HL-60/S4 treated with phorbol 12-myristate 13-acetate at 8.2 ng/mL for 4 days and 3 days (cell line): Measurements from ENCODE around the gene ROR1.
"Not testable (repeated sequence)": the region's sequence is repeated elsewhere in the genome, so short reads cannot be mapped to it uniquely, and the experiment has no call there.

Experiments
- in situ Hi-C: fragments of 300-500 bp; cut with MboI; formaldehyde crosslinking; loops from 2 replicates; pipeline ENCODE4 v1.15.0; 2022; ENCODE audit warnings: low sequenced_read_pairs

ROR1 gene

GRCh38 chr1:63758791-63759190 is 15.0 kb upstream of the ROR1 start:
- in situ Hi-C loops = no loop called here

GRCh38 chr1:63759778-63760177 is 14.0 kb upstream of the ROR1 start:
- in situ Hi-C loops = no loop called here

- in situ Hi-C loops = no loop called here
These were observed 3.4 kb upstream of the ROR1 start for GRCh38 chr1:63770381-63770780.

- in situ Hi-C loops = no loop called here
These were observed 1.6 kb upstream of the ROR1 start for GRCh38 chr1:63772201-63772600.

GRCh38 chr1:63772876-63773275 is 941 bp upstream of the ROR1 start:
- in situ Hi-C loops = no loop called here

- in situ Hi-C loops = no loop called here
These were observed 362 bp upstream of the ROR1 start for GRCh38 chr1:63773496-63773814.

- in situ Hi-C loops = no loop called here
These were observed 1.0 kb downstream of the ROR1 start for GRCh38 chr1:63774617-63775417.

- in situ Hi-C loops = no loop called here
These were observed 1.8 kb downstream of the ROR1 start for GRCh38 chr1:63775418-63776127.

GRCh38 chr1:63777286-63777685 is 3.5 kb downstream of the ROR1 start:
- in situ Hi-C loops = no loop called here

- in situ Hi-C loops = no loop called here
These were observed 4.4 kb downstream of the ROR1 start for GRCh38 chr1:63777965-63778880.

GRCh38 chr1:63779338-63780211 is 5.8 kb downstream of the ROR1 start:
- in situ Hi-C loops = no loop called here

GRCh38 chr1:63780565-63780964 is 6.7 kb downstream of the ROR1 start:
- in situ Hi-C loops = no loop called here

GRCh38 chr1:63782982-63783381 is 9.2 kb downstream of the ROR1 start:
- in situ Hi-C loops = no loop called here

GRCh38 chr1:63784083-63784482 is 10.3 kb downstream of the ROR1 start:
- in situ Hi-C loops = no loop called here

GRCh38 chr1:63784489-63785390 is 10.9 kb downstream of the ROR1 start:
- in situ Hi-C loops = no loop called here

GRCh38 chr1:63787270-63787669 is 13.5 kb downstream of the ROR1 start:
- in situ Hi-C loops = not testable (repeated sequence)

- in situ Hi-C loops = no loop called here
These were observed 14.1 kb downstream of the ROR1 start for GRCh38 chr1:63787875-63788274.

GRCh38 chr1:63789856-63790605 is 16.2 kb downstream of the ROR1 start:
- in situ Hi-C loops = no loop called here

GRCh38 chr1:63790989-63791388 is 17.2 kb downstream of the ROR1 start:
- in situ Hi-C loops = no loop called here
